ENCODE results near the gene ERC2.

ERC2 gene

DNA sequence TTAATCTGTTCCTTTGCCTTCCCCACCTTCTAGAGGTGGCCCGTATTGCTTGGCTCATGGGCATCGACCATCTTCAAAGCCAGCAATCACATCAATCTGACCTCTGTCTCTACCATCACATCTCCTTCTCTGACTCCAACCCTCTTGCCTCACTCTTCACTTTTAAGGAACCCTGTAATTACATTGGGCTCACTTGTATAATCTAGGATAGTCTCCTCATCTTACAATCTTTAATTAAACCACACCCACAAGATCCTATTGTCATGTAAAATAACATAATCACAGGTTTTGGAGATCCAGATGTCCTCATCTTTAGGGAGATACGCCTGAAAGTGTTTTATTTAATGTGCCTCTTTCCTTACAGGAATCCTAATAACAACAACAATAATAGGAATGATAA, 234.5 kb downstream of the ERC2 start:
- Histone ChIP-seq H3K4me2 (ENCODE audit: low read length) (no peak overlapping the region), H3K79me2 (no peaks in the 10 kb centered on the region), H3K9me3 (ENCODE audit: control insufficient read depth, low read length) (no peaks in the 10 kb centered on the region), H3K4me1 (no peaks in the 10 kb centered on the region), H2AFZ (no peak overlapping the region), H3K9ac (no peak overlapping the region), H3K27ac (no peak overlapping the region), H3K36me3 (ENCODE audit: control insufficient read depth, insufficient read depth, low read length) (no peaks in the 10 kb centered on the region), H3K27me3 (ENCODE audit: control insufficient read depth, insufficient read depth, low read length) (no peaks in the 10 kb centered on the region), H3K4me3 (ENCODE audit: low read depth, low read length) (no peak overlapping the region)
- TF ChIP-seq, protein P1, sequence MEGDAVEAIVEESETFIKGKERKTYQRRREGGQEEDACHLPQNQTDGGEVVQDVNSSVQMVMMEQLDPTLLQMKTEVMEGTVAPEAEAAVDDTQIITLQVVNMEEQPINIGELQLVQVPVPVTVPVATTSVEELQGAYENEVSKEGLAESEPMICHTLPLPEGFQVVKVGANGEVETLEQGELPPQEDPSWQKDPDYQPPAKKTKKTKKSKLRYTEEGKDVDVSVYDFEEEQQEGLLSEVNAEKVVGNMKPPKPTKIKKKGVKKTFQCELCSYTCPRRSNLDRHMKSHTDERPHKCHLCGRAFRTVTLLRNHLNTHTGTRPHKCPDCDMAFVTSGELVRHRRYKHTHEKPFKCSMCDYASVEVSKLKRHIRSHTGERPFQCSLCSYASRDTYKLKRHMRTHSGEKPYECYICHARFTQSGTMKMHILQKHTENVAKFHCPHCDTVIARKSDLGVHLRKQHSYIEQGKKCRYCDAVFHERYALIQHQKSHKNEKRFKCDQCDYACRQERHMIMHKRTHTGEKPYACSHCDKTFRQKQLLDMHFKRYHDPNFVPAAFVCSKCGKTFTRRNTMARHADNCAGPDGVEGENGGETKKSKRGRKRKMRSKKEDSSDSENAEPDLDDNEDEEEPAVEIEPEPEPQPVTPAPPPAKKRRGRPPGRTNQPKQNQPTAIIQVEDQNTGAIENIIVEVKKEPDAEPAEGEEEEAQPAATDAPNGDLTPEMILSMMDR (IDR thresholded peaks at IDR 0.05): no peak

DNA sequence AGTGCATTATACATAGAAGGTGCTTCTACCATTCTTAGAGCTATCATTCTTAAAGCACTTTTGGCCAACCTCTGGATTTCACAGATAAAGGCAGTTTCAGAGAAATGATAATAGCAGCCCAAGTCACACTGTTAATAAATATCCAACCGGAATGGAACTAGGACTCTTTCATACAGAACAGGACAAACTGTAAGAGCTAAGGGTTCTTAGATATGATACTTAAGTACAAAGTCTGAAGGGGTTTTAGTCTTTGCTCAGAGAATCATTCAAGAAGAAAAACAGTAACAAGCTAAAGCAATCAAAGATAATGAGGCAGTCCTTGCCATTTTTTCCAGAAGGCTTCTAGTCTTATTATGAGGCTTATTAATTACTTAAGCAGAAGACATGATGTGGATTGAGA, 239.0 kb downstream of the ERC2 start:
- Histone ChIP-seq H3K9me3 (ENCODE audit: control insufficient read depth, low read length) (no peaks in the 10 kb centered on the region), H3K27me3 (ENCODE audit: control insufficient read depth, insufficient read depth, low read length) (no peaks in the 10 kb centered on the region), H2AFZ (no peak overlapping the region), H3K36me3 (ENCODE audit: control insufficient read depth, insufficient read depth, low read length) (no peaks in the 10 kb centered on the region), H3K4me2 (ENCODE audit: low read length) (no peak overlapping the region), H3K4me1 (no peaks in the 10 kb centered on the region), H3K4me3 (ENCODE audit: low read depth, low read length) (no peak overlapping the region), H3K79me2 (no peaks in the 10 kb centered on the region), H3K9ac (no peak overlapping the region), H3K27ac (no peak overlapping the region)
- TF ChIP-seq, protein P1 (IDR thresholded peaks at IDR 0.05): no peak

GRCh38 chr3:56222866-56223265, 245.4 kb downstream of the ERC2 start:
- Histone ChIP-seq H3K4me1 (no peaks in the 10 kb centered on the region), H3K9me3 (ENCODE audit: control insufficient read depth, low read length) (no peaks in the 10 kb centered on the region), H2AFZ (no peak overlapping the region), H3K27me3 (ENCODE audit: control insufficient read depth, insufficient read depth, low read length) (no peaks in the 10 kb centered on the region), H3K27ac (no peak overlapping the region), H3K79me2 (no peaks in the 10 kb centered on the region), H3K9ac (no peak overlapping the region), H3K36me3 (ENCODE audit: control insufficient read depth, insufficient read depth, low read length) (no peaks in the 10 kb centered on the region), H3K4me2 (ENCODE audit: low read length) (no peak overlapping the region), H3K4me3 (ENCODE audit: low read depth, low read length) (no peak overlapping the region)
- TF ChIP-seq, protein P1 (IDR thresholded peaks at IDR 0.05): no peak

DNA sequence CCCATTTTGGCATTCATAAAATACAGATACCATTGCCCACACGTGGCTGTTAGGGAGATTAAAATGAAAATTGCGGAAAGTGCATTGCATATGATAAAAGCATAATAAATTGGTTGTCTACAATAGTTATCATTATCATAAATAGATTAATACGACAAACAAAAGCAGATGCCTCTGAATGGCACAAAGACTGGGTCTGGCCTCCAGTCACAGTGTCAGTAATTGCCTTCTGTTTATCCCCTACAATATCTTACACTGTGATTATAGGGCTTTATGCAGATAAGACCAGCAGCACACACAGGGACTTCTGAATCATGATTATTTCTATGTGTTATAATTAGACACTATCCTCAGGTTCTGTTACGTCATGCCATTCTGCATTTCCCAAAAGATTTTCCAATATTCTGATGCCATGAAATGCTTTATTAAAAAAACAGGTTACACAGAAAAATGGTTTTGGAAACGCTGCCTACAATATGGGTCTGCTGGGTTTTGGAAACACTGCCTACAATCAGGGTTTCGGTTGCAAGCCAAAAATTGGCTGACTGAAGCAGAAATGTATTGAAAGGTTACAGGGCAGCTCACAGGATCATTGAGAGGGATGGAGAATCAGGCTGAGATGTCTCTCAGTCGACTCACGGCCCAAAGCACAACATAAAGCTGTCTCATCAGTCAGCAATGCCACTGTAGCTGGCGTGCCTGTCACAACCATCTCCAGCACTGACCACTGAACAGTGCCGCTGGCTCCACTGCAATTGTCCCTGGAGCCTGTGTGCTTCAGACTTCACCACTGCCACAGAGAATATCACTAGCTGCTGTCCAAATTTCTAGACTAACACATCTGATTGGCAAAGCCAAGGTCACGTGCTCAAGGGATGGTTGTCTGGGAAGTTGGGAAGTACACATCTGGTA, 248.1 kb downstream of the ERC2 start:
- Histone ChIP-seq H3K4me3 (ENCODE audit: low read depth, low read length) (no peak overlapping the region), H3K4me2 (ENCODE audit: low read length) (no peak overlapping the region), H2AFZ (no peak overlapping the region), H3K4me1 (no peaks in the 10 kb centered on the region), H3K27ac (no peak overlapping the region), H3K9ac (no peak overlapping the region), H3K36me3 (ENCODE audit: control insufficient read depth, insufficient read depth, low read length) (no peaks in the 10 kb centered on the region), H3K27me3 (ENCODE audit: control insufficient read depth, insufficient read depth, low read length) (no peaks in the 10 kb centered on the region), H3K79me2 (no peaks in the 10 kb centered on the region), H3K9me3 (ENCODE audit: control insufficient read depth, low read length) (no peaks in the 10 kb centered on the region)
- TF ChIP-seq, protein P1 (IDR thresholded peaks at IDR 0.05): no peak
